ENCODE data around the gene LHFPL2.

The LHFPL2 gene

DNA sequence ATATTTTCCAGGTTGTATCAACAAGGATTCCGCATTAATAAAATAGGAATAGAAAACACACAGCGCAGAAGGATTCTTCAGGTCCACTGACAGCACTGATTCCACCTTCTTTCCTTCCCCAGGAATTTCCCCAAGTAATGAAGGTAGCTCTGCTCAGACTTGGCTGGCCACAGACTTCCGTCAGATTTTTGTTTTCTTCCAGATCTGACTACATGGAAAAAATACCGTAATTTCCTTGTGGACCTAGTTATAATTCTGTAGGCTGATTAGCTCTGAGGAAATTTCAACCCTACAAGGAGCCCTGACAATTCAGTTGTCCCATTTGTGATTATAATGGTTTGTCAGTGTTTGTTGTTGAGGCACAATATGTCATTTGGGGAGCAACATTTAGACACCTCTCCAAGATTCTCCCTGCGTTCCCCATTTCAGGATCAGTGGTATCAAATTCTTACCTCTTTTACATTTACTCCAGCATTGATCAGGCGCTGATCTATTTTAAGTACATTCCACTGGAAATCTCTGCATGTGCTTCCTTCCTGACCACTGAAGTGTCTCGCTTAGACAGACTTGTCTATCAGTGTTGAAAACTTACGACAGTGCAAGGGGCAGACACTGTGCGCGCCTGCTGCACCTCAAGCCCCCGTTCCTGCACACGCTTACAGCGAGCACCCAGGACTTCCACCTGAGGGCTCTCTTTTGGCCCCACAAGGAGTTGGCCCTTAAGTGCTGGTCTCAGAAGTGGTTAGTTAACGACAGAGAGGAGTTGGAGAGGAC, 94.8 kb downstream of the LHFPL2 start:
- peak overlapping the region in 1 of 5 donors; percentile 7 for H3K9ac ChIP-seq (ENCODE audit: low read length in 5 of 5)
- peak overlapping the region in 2 of 5 donors; percentile 3 to 18 for H3K4me3 ChIP-seq (ENCODE audit: low read depth in 1 of 5, low read length in 5 of 5)
- peak overlapping the region; percentile 55 for H3K27ac ChIP-seq (ENCODE audit: low read depth, low read length)
- peaks cover 0 to 40% (median 19%) of the 10 kb centered on the region in 5 donors for H3K4me1 ChIP-seq (ENCODE audit: control insufficient read depth in 5 of 5, insufficient read depth in 5 of 5, low read length in 5 of 5)
- H3K27me3 ChIP-seq (ENCODE audit: control insufficient read depth in 5 of 5, insufficient read depth in 4 of 5, low read length in 5 of 5): no peaks in the 10 kb centered on the region
- no peaks in the 10 kb centered on the region for H3K9me3 ChIP-seq (ENCODE audit: control insufficient read depth in 5 of 5, low read length in 5 of 5)
- no peaks in the 10 kb centered on the region for H3K36me3 ChIP-seq (ENCODE audit: control insufficient read depth in 5 of 5, insufficient read depth in 5 of 5, low read length in 5 of 5)

DNA sequence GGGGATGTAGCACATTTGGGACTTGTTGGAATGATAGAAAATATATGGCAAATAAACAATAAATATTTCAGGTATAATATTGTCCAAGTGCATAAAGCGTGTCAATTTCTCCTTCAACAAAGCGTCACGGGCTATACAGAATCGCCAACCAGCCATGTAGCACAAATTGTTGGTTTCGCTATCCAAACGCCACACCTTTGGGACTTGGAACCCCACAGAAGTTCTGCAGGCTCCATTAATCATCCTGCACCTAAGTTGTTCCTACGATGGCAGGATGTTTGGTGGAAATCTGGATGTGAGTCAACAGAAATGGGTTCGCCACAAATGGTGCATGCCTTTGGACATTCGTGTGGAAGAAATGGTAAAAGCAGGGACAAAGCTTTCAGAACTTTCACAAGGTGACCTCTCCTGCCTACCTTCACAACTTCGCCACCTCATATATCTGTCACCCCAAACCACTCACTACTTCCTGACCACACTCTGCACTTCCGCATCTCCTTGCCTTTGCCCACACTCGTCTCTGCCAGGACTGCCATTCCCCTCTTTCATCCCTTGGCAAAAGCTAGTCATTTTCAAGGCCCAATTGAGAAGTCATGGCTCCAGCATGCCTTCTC, 95.7 kb downstream of the LHFPL2 start:
- H3K9ac ChIP-seq (ENCODE audit: low read length in 5 of 5): no peak overlapping the region
- no peaks in the 10 kb centered on the region for H3K9me3 ChIP-seq (ENCODE audit: control insufficient read depth in 5 of 5, low read length in 5 of 5)
- no peaks in the 10 kb centered on the region for H3K36me3 ChIP-seq (ENCODE audit: control insufficient read depth in 5 of 5, insufficient read depth in 5 of 5, low read length in 5 of 5)
- H3K4me1 ChIP-seq (ENCODE audit: control insufficient read depth in 5 of 5, insufficient read depth in 5 of 5, low read length in 5 of 5): peaks cover 7 to 49% (median 28%) of the 10 kb centered on the region in 5 donors
- peaks cover 0 to under 1% (median 0%) of the 10 kb centered on the region in 5 donors for H3K27me3 ChIP-seq (ENCODE audit: control insufficient read depth in 5 of 5, insufficient read depth in 4 of 5, low read length in 5 of 5)
- peak overlapping the region; percentile 13 for H3K27ac ChIP-seq (ENCODE audit: low read depth, low read length)
- H3K4me3 ChIP-seq (ENCODE audit: low read depth in 1 of 5, low read length in 5 of 5): no peak overlapping the region

DNA sequence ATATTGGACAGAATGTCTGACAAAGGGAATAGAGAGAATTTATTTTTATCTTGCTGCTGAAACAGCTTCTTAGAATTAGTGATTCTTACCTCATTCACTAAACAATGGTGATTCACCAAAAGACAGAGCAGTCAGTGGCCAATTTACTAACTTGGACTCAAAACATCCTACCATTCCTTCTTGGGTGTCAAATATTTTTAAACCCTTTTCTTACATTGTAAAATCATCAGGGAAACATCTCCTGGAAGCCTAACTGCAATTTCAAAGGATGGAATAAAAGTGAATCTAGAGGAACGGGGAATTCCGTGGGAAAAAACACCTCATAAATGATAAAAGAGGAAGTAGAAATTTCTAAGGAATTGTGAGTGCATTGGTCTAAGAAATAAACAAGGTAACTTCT, 97.7 kb downstream of the LHFPL2 start:
- Histone ChIP-seq H3K9ac (ENCODE audit: low read length in 5 of 5) (no peak overlapping the region), H3K27ac (ENCODE audit: low read depth, low read length) (peak overlapping the region; percentile 39), H3K4me3 (ENCODE audit: low read depth in 1 of 5, low read length in 5 of 5) (no peak overlapping the region), H3K36me3 (ENCODE audit: control insufficient read depth in 5 of 5, insufficient read depth in 5 of 5, low read length in 5 of 5) (peaks cover 0 to 2% (median 0%) of the 10 kb centered on the region in 5 donors), H3K4me1 (ENCODE audit: control insufficient read depth in 5 of 5, insufficient read depth in 5 of 5, low read length in 5 of 5) (peaks cover 16 to 58% (median 45%) of the 10 kb centered on the region in 5 donors), H3K9me3 (ENCODE audit: control insufficient read depth in 5 of 5, low read length in 5 of 5) (no peaks in the 10 kb centered on the region), H3K27me3 (ENCODE audit: control insufficient read depth in 5 of 5, insufficient read depth in 4 of 5, low read length in 5 of 5) (peaks cover 0 to 4% (median 0%) of the 10 kb centered on the region in 5 donors)

DNA sequence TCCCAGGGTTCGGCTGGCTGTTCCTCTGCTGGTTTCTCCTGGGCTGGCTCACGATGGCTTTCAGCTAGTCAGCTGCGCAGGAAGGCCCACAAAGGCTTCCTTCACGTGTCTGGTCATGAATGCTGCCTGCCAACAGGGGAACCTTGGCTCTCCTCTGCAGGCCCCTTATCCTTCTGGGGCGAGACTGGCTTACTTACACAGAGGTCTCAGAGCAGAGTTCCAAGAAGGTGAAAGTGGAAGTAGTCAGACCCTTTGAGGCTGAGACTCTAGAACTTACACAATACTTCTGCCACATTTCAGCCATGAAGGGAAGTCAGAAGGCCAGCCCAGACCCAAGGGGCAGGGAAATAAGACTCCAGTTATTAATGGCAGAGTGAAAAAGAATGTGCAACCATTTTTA, 99.5 kb downstream of the LHFPL2 start:
- Histone ChIP-seq H3K4me1 (ENCODE audit: control insufficient read depth in 5 of 5, insufficient read depth in 5 of 5, low read length in 5 of 5) (peaks cover 22 to 60% (median 48%) of the 10 kb centered on the region in 5 donors), H3K36me3 (ENCODE audit: control insufficient read depth in 5 of 5, insufficient read depth in 5 of 5, low read length in 5 of 5) (peaks cover 0 to 2% (median 0%) of the 10 kb centered on the region in 5 donors), H3K4me3 (ENCODE audit: low read depth in 1 of 5, low read length in 5 of 5) (peak overlapping the region in 2 of 5 donors; percentile 14 to 25), H3K9ac (ENCODE audit: low read length in 5 of 5) (peak overlapping the region in 3 of 5 donors; percentile 21 to 53 (median 44)), H3K27me3 (ENCODE audit: control insufficient read depth in 5 of 5, insufficient read depth in 4 of 5, low read length in 5 of 5) (peaks cover 0 to 4% (median 0%) of the 10 kb centered on the region in 5 donors), H3K9me3 (ENCODE audit: control insufficient read depth in 5 of 5, low read length in 5 of 5) (no peaks in the 10 kb centered on the region), H3K27ac (ENCODE audit: low read depth, low read length) (peak overlapping the region; percentile 95)

DNA sequence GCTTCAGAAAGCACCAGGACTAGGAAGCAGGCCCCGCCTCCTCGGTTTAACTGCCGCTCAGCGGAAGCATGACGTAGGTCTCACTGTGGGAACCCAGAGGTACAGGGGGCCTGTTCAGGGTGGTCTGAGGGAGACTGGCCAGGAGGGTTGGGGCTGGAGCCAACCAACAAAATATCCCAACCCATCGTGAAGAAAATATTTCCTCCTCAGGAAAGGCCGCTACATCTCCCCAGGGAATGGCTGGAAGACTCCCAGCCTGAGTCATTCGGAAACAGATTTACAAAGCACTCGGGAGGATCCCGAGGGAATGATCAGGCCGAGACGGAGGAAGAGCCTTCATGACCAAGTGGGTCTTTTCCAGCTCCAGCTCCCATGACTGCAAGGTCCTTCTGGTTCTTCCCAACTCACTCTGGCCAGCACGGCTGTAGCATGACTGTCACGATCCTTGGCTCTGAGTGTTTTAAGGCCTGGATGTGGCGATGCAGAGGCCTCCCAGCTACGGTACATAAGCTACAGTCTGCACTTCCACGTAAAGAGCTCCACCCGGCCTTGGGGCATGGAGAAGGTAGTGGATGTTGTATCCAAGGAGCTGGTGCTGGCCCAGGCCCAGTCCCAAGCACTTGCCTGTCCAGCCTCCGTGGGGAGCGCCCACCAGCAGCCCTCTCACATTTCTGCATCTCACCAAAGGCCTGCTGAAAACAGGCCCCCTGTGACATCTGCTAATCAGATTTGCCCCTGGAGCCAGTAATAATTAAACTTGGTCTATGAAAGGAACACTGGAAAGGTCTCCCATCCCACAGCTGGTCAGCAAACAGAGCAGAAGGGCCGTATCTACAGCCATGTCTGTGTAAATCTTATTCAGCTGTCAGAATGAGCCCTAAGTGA, 100.6 kb downstream of the LHFPL2 start:
- Histone ChIP-seq H3K9ac (ENCODE audit: low read length in 5 of 5) (peak overlapping the region; percentile 21 to 91 (median 44)), H3K4me1 (ENCODE audit: control insufficient read depth in 5 of 5, insufficient read depth in 5 of 5, low read length in 5 of 5) (peaks cover 22 to 54% (median 46%) of the 10 kb centered on the region in 5 donors), H3K9me3 (ENCODE audit: control insufficient read depth in 5 of 5, low read length in 5 of 5) (no peaks in the 10 kb centered on the region), H3K4me3 (ENCODE audit: low read depth in 1 of 5, low read length in 5 of 5) (peak overlapping the region in 3 of 5 donors; percentile 31 to 58 (median 38)), H3K27ac (ENCODE audit: low read depth, low read length) (peak overlapping the region; percentile 95), H3K36me3 (ENCODE audit: control insufficient read depth in 5 of 5, insufficient read depth in 5 of 5, low read length in 5 of 5) (peaks cover 0 to 2% (median 0%) of the 10 kb centered on the region in 5 donors), H3K27me3 (ENCODE audit: control insufficient read depth in 5 of 5, insufficient read depth in 4 of 5, low read length in 5 of 5) (peaks cover 0 to 4% (median 0%) of the 10 kb centered on the region in 5 donors)

DNA sequence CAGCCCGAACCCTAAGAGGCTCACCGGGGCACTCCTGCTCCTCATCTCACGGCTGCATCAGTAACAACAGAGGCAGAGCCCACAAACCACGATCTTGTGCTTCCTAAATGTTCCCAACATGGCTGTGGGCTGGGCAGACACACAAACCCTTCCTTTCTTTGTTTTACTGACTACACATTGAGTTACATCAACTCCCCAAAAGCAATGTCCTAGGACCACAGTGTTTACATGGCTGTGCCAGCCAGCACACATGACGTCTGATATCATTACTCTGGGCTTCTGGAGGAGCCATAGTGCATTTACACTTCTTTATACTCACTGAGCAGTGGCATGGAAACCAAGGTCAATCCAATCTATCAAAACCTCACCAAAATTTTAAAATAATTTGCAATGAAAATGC, 101.4 kb downstream of the LHFPL2 start:
- H3K27ac ChIP-seq (ENCODE audit: low read depth, low read length): peak overlapping the region; percentile 95

DNA sequence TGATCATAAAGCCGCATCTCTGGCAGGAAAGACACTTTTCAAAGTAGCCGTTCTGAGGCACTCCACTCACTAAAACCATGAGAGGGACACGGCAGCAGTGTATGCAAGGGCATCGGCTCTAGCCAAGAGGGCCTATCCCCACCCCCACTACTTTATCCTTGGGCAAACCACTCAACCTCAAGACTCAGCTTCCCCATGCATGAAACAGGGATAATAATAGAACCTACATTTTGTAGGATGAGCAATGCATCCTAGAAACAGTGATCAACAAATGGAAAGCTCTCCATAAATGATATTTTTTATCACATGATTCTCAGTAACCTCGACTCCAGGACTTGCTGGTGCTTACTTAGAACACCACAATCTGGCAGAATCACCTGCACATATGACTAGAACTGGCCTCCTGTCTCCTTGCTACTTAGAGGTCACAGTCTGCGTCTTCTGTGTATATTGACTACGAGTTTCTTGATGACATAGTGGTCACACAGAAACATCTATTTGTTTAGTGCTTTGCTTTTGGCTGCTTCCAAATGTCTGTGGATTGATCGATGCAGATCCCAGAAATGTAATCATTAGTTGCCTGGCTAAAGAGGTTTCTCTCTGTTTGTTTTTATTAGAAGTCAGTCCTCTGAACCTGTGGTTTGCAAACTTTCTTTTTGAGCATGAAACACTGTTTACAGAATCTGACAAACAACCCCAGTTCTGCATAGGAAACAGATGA, 102.1 kb downstream of the LHFPL2 start:
- no peaks in the 10 kb centered on the region for H3K9me3 ChIP-seq (ENCODE audit: control insufficient read depth in 5 of 5, low read length in 5 of 5)
- H3K36me3 ChIP-seq (ENCODE audit: control insufficient read depth in 5 of 5, insufficient read depth in 5 of 5, low read length in 5 of 5): peaks cover 0 to 2% (median 0%) of the 10 kb centered on the region in 5 donors
- H3K4me3 ChIP-seq (ENCODE audit: low read depth in 1 of 5, low read length in 5 of 5): no peak overlapping the region
- peaks cover 0 to 4% (median 0%) of the 10 kb centered on the region in 5 donors for H3K27me3 ChIP-seq (ENCODE audit: control insufficient read depth in 5 of 5, insufficient read depth in 4 of 5, low read length in 5 of 5)
- no peak overlapping the region for H3K9ac ChIP-seq (ENCODE audit: low read length in 5 of 5)
- peaks cover 22 to 53% (median 46%) of the 10 kb centered on the region in 5 donors for H3K4me1 ChIP-seq (ENCODE audit: control insufficient read depth in 5 of 5, insufficient read depth in 5 of 5, low read length in 5 of 5)
- peak overlapping the region; percentile 95 for H3K27ac ChIP-seq (ENCODE audit: low read depth, low read length)

More for the DNA sequence above, 101.4 kb downstream of the LHFPL2 start:
- Histone ChIP-seq H3K9ac (ENCODE audit: low read length in 5 of 5) (peak overlapping the region in 2 of 5 donors; percentile 8 to 10), H3K27me3 (ENCODE audit: control insufficient read depth in 5 of 5, insufficient read depth in 4 of 5, low read length in 5 of 5) (peaks cover 0 to 4% (median 0%) of the 10 kb centered on the region in 5 donors), H3K4me3 (ENCODE audit: low read depth in 1 of 5, low read length in 5 of 5) (peak overlapping the region in 3 of 5 donors; percentile 7 to 58 (median 38)), H3K36me3 (ENCODE audit: control insufficient read depth in 5 of 5, insufficient read depth in 5 of 5, low read length in 5 of 5) (peaks cover 0 to 2% (median 0%) of the 10 kb centered on the region in 5 donors), H3K4me1 (ENCODE audit: control insufficient read depth in 5 of 5, insufficient read depth in 5 of 5, low read length in 5 of 5) (peaks cover 22 to 52% (median 46%) of the 10 kb centered on the region in 5 donors), H3K9me3 (ENCODE audit: control insufficient read depth in 5 of 5, low read length in 5 of 5) (no peaks in the 10 kb centered on the region)

DNA sequence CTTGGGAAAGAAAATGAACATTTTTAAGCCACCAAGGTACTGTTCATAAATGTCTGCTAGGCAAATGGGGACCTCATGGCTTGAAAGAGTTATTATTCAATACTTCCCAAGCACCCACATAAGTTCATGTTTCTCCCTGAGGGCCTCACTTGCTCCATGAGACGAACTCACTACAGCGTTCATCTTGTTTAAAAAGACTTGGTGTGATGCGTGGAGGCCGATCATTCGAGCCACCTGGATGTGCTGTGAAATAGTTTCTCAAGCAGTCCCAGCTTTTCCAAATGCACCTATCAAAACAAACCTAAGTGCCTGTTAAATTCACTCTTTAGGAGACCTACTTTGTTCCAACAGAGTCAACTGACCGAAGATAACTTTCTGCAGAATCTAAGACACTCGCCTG, 103.2 kb downstream of the LHFPL2 start:
- Histone ChIP-seq H3K27ac (ENCODE audit: low read depth, low read length) (no peak overlapping the region), H3K4me3 (ENCODE audit: low read depth in 1 of 5, low read length in 5 of 5) (no peak overlapping the region), H3K4me1 (ENCODE audit: control insufficient read depth in 5 of 5, insufficient read depth in 5 of 5, low read length in 5 of 5) (peaks cover 22 to 63% (median 55%) of the 10 kb centered on the region in 5 donors), H3K9me3 (ENCODE audit: control insufficient read depth in 5 of 5, low read length in 5 of 5) (no peaks in the 10 kb centered on the region), H3K9ac (ENCODE audit: low read length in 5 of 5) (no peak overlapping the region), H3K27me3 (ENCODE audit: control insufficient read depth in 5 of 5, insufficient read depth in 4 of 5, low read length in 5 of 5) (peaks cover 0 to 4% (median 0%) of the 10 kb centered on the region in 5 donors), H3K36me3 (ENCODE audit: control insufficient read depth in 5 of 5, insufficient read depth in 5 of 5, low read length in 5 of 5) (peaks cover 0 to 2% (median 0%) of the 10 kb centered on the region in 5 donors)

Data from subcutaneous abdominal adipose tissue (tissue), 5 donors.